GM18951 (cell line): ENCODE results near the gene SNX32.
A peak's percentile ranks its signal among the peaks of the same experiment; 100 is the strongest.

Source experiments
- POLR2A ChIP-seq: IDR thresholded peaks from 4 replicates; pipeline ENCODE4 v1.6.1; 2011; ENCODE audit warnings: mild to moderate bottlenecking; ENCODE audit not compliant: insufficient read length, insufficient read depth; ENCODE audit errors: extremely low read depth
- in situ Hi-C: fragments of 300-500 bp; cut with MboI; formaldehyde crosslinking; loops from one replicate; pipeline ENCODE4 v1.12.0; 2022; ENCODE audit warnings: low sequenced_read_pairs, mixed read lengths, inconsistent platforms; ENCODE audit not compliant: unreplicated experiment

The SNX32 gene

DNA sequence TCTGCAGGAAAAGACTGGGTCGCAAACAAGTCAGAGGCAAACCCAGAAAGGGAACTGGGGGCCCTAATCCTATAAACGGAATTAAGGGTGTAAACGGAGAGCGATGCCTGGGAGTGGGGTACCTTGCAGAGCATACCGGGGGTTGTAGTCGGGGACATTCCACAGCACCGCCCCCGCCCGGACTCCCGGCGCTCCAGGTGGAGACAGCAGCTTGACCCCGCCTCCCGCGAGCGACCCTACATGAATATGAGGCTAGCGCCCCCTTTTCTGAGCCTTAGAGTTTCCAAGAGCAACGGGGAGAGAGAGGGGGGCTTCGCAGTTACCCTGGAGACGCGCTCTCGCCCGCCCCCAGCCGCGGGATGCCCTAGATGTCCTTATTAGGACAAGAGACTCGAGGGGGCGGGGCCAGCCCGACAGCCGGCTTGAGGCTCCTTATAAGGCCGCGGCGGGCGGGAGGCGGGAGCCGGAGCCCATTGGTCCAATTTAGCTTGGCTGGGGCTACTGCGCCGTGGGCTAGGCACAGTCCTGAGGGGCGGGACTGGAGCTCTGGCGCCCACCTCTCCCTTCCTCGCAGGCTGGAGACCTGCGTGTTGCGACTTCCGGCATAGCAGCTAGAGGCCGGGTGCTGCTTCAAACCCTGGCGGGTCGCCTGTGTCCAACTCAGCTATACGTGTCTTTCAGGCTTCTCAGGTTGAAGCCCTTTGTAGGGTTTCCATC lies 25.5 kb downstream of the SNX32 start:
- TF ChIP-seq POLR2A, result peak; percentile 96
- in situ Hi-C loops, result no loop called here

DNA sequence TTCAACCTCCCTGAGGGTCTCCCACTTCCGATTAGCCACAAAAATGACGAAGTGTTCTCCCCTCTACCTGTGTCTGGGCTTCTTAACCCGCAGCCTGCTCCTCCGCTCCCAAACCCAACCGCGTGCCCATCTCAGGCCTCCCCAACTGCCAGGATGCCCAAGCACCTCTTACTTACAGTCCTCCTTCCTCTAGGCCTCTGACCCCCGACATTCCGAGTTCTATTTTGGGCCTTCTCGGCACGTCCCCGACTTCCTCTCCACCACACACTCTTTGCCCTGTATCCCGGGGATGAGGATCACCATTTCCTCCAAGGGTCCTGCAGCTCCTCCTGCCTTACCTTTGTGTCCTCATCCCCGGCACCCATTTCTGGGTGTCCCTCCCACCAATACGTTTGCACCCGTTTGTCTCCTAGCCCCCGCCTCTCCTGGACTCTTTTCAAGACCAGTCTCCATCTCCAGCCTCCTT lies 26.1 kb downstream of the SNX32 start:
- TF ChIP-seq POLR2A, result no peak
- in situ Hi-C loops, result no loop called here

DNA sequence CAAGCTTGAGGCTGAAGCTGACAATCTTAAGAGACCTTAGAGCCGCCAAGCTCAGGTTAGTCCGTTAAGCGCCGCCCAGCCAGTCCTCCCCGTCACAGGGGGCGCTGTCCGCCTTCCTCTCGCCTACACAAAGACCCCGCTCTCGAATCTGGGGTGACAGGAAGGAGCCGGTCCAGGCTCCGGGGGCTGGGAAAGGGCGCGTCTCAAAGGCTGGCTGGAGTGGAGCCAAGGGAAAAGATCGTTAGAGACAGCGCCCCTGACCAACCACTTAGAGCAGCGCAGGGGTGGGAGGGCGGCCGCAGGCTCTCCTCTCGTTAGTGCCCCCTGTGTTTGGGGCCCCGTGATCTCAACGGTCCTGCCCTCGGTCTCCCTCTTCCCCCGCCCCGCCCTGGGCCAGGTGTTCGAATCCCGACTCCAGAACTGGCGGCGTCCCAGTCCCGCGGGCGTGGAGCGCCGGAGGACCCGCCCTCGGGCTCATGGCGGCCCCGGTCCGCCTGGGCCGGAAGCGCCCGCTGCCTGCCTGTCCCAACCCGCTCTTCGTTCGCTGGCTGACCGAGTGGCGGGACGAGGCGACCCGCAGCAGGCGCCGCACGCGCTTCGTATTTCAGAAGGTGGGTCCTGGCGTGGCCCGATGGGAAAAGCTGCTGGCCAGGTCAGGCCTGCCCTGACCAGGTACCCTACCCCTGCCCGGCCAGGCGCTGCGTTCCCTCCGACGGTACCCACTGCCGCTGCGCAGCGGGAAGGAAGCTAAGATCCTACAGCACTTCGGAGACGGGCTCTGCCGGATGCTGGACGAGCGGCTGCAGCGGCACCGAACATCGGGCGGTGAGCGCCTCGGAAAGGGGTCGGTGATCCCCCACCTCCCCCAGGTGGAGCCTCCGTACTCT lies 26.8 kb downstream of the SNX32 start, which contains the start of gene MUS81:
Gene MUS81 (plus strand): TSS at position 156 of the 887 bp plus-strand sequence. CDS start 321 bp downstream, at position 477.
- in situ Hi-C loops, result no loop called here

DNA sequence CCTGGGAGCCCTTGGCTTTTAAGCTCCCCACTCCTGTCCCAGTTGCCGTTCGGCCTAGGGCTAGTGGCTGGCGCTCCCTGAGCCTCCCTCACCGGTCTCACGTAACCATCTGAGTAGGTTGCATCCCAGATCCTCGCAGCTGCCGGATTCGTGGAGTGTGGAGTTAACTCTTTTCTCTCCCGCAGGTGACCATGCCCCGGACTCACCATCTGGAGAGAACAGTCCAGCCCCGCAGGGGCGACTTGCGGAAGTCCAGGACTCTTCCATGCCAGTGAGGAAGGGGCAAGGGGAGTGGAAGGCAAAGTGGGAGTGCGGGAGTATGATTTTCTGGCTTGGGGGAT lies 27.4 kb downstream of the SNX32 start:
- in situ Hi-C loops, result no loop called here

More for the DNA sequence above, 26.8 kb downstream of the SNX32 start, which contains the start of gene MUS81:
- peak; percentile 81 for TF ChIP-seq POLR2A

DNA sequence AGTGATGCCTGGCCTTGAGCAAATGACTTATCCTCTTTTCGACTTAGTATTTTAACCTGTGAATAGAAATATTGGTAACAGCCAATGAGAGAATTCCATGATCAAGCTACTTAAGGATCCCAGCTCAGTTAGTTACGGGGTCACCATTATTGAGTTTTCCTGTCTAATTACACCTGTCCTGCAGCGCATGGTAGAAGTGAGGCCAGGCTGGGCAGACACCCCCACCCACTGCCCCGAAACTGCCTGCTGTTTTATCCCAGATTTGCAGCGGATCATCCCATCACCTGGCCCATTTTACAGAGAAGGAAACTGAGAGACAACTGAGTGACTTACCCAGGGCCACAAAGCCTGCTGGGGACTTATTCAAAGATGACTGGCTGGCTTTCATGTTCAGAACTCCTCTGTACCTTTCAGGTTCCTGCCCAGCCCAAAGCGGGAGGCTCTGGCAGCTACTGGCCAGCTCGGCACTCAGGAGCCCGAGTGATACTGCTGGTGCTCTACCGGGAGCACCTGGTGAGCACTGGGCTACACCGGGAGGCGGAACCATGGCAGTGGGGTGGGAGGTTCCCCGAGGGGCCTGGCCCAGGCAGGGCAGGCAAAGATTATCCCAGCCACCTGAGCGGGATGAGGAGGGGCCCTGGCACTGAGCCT lies 27.9 kb downstream of the SNX32 start:
- TF ChIP-seq POLR2A, result no peak
- in situ Hi-C loops, result no loop called here

More for the DNA sequence above, 27.4 kb downstream of the SNX32 start:
- TF ChIP-seq POLR2A, result no peak

DNA sequence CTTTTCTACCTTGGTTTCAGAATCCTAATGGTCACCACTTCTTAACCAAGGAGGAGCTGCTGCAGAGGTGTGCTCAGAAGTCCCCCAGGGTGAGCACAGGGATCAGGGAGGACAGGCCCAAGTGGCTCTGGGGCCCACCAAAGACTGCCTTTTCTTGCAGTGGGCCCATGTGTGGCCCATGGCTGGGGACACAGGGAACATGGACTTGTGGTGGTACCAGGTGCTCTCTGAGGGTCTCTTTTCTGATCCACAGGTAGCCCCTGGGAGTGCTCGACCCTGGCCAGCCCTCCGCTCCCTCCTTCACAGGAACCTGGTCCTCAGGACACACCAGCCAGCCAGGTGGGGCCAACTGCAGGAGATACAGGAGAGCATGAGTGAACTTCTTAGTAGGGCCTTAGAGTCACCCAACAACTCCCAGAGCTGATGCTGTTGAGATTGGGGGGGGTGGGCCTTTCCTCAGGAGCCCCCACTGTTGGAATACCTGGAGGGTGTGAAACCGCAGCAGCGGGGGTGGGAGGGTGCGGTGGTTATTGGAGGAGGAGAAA lies 28.5 kb downstream of the SNX32 start:
- no peak for TF ChIP-seq POLR2A
- in situ Hi-C loops, result no loop called here

DNA sequence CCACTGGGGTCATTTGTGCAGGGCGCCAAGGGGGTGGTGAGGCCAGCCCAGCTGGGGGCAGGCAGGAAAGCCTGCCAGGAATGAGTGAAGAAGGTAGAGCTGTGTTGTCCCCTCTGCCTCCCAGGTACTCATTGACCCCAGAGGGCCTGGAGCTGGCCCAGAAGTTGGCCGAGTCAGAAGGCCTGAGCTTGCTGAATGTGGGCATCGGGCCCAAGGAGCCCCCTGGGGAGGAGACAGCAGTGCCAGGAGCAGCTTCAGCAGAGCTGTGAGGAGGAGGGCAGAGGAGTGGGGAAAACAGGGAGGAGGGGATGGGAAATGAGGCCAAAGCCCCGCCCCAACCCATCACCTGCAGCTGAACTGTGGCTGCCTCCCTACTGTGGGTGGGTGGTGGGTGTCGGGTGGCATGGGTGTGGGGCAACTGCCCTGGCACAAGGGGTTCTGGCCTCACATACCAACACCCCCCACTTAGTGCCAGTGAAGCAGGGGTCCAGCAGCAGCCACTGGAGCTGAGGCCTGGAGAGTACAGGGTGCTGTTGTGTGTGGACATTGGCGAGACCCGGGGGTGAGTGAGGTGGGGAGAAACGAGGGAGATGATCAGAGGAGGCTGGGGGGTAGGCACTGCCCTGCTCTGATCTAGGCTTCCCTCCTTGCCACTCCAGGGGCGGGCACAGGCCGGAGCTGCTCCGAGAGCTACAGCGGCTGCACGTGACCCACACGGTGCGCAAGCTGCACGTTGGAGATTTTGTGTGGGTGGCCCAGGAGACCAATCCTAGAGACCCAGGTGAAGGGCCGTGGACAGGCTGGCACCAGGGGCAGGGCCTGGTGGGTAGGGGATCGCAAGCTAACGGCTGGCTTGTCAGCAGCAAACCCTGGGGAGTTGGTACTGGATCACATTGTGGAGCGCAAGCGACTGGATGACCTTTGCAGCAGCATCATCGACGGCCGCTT lies 29.5 kb downstream of the SNX32 start:
- TF ChIP-seq POLR2A, result no peak

DNA sequence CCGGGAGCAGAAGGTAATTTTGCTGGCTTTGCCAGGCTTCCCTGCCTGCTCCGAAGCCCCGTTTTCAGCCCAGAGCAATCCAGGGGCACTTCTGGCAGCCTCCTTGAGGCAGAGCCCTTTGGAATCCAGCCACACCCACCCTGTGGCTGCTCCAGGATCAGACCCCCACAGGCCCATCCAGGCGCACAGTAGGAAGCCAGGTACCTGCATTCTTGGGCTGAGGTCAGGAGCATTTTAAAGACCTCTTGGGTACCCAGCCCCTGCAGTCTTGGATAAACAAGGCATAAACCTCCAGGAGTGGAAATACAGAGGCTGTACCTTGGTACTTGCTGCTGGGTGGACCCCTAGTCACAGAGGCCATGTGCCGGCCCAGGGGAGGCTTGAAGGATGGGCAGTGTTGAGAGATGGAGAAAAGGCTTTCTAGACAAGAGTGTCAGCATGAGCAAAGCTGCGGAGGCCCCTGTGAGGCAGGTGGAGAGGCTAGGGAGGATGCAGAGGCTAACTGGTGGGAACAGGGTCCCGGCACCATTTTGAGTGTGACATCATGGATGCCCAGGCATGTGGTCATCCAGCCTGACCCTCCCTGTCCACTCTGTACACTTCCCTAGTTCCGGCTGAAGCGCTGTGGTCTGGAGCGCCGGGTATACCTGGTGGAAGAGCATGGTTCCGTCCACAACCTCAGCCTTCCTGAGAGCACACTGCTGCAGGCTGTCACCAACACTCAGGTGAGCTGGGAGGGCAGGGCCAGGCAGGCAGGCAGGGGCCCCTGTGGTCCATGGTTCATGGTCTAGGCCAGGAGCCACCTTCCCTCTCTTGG lies 30.3 kb downstream of the SNX32 start:
- no peak for TF ChIP-seq POLR2A
- in situ Hi-C loops, result no loop called here

More for the DNA sequence above, 29.5 kb downstream of the SNX32 start:
- in situ Hi-C loops, result no loop called here

DNA sequence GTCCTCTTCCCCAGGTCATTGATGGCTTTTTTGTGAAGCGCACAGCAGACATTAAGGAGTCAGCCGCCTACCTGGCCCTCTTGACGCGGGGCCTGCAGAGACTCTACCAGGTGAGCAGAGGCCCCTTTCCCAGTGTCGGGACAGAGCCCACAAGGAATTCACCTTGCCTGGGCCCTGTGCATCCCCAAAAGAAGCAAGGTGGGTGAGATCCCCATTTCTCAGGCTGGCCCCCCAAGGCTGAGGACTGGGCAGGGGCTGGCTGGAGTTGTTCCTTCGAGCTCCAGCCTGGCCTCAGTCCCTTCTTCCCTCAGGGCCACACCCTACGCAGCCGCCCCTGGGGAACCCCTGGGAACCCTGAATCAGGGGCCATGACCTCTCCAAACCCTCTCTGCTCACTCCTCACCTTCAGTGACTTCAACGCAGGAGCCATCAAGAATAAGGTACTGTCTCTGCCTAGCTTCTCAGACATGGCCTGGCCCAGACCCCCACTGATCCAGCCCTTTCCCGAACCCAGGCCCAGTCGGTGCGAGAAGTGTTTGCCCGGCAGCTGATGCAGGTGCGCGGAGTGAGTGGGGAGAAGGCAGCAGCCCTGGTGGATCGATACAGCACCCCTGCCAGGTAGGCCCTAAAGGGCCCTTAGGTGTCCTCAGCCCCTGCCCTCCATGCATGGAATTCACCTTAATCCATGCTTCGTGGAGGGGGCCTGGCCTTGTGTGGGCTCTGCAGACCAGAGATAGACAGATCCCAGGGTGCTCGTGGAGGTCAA lies 31.1 kb downstream of the SNX32 start:
- in situ Hi-C loops, result no loop called here
- TF ChIP-seq POLR2A, result no peak

DNA sequence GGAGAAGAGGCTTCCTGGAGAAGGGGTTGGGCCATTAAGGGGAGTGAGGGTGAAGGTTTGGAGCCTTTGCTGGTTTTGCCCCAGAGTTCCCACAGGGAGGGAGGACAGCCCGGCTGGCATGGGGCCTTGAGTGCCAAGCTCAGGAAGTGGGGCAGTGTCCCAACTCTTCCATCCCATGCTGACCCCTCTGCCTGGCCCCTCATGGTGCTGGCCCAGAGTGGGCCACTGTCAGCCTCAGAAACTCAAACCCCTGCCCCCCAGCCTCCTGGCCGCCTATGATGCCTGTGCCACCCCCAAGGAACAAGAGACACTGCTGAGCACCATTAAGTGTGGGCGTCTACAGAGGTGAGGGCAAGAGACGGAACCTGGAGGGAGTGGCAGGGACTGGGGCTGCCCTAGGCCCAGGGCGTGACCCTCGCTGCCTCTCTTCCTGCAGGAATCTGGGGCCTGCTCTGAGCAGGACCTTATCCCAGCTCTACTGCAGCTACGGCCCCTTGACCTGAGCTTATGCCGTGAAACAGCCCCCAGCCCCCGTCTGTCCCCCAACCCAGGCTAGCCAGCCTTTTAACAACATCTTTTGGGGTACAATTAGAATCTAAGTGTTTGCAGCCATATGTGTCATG lies 31.9 kb downstream of the SNX32 start:
- in situ Hi-C loops, result no loop called here
- no peak for TF ChIP-seq POLR2A

DNA sequence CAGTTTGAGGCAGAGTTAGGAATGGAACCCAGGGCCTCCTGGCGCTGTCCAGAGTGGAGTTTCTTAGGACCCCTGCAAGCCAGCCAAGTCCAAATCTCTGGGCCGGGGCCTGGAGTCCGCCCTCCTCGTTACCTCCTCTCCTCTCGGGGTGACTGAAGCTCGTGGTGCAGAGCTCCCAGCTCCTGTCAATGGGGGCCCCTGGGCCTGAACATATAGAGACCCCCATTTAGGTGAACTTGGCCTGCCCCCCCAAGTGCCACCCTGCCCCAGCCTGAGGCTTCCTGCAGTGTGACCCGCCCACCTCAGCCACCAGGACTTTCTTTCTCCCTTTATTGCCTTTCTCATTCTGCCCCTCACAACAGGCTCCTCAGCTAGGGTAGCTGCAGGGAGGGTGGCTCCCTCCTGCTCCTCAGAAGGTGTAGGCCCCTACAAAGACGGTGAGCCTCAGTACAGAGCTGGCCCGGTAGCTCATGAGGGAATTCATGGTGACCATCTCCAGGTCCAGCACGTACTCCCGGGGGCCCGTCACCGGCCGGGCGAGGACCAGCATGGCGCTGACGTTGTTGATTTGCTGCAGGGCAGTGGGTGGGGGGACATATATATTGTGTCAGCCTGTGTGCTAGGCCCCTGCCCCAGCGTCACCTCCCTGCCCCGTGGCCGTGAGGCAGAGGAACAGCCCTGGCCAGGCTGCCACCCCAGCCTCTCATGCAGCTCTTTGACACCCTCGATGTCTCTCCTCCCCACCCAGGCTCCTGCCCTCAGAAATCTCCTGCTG lies 32.9 kb downstream of the SNX32 start:
- no peak for TF ChIP-seq POLR2A
- in situ Hi-C loops, result no loop called here
